Lung (tissue), 12 donors: ENCODE results near the gene ATP6V0D1. TPM values are rescaled to one million over a fixed set of nuclear protein-coding genes. Genes with fewer than 3 reads are reported as not detected.

ENCODE experiments used
- ATAC-seq: fragments of 200-7000 bp; cut with Tn5 transposase; one replicate; pipeline ENCODE4 v1.9.1; 2020; ENCODE audit warnings: moderate number of reproducible peaks; ENCODE audit not compliant: insufficient read depth, low FRiP score
- DNase-seq, 3 donors: peaks; one replicate each; pipeline ENCODE4 v3.0.0-alpha.2; 2013 to 2017
- H3K27ac ChIP-seq, 2 donors: one replicate each; pipeline ENCODE4 v1.5.1; 2013; ENCODE audit warnings: mild to moderate bottlenecking in 2 of 2, moderate library complexity in 2 of 2, control low read depth in 1 of 2, inconsistent platforms in 1 of 2, low read depth in 1 of 2, low read length in 1 of 2
- H3K27me3 ChIP-seq, 3 donors: one replicate each; pipeline ENCODE4 v1.5.1; 2013; ENCODE audit warnings: low read length in 2 of 3; ENCODE audit not compliant: control insufficient read depth in 3 of 3, insufficient read depth in 3 of 3
- H3K36me3 ChIP-seq, 4 donors: one replicate each; pipeline ENCODE4 v1.5.1; 2013; ENCODE audit warnings: low read length in 4 of 4, mild to moderate bottlenecking in 1 of 4, moderate library complexity in 1 of 4; ENCODE audit not compliant: control insufficient read depth in 4 of 4, insufficient read depth in 4 of 4
- H3K4me1 ChIP-seq, 5 donors: one replicate each; pipeline ENCODE4 v1.5.1; 2013; ENCODE audit warnings: low read length in 5 of 5, mild to moderate bottlenecking in 2 of 5, moderate library complexity in 1 of 5; ENCODE audit not compliant: control insufficient read depth in 5 of 5, insufficient read depth in 5 of 5
- H3K4me3 ChIP-seq: one replicate; pipeline ENCODE4 v1.5.1; 2013; ENCODE audit warnings: mild to moderate bottlenecking, control low read depth, moderate library complexity
- H3K9ac ChIP-seq, 2 donors: one replicate each; pipeline ENCODE4 v1.5.1; 2013; ENCODE audit warnings: low read length in 2 of 2, control low read depth in 1 of 2; ENCODE audit not compliant: insufficient read depth in 1 of 2
- H3K9me3 ChIP-seq, 4 donors: one replicate each; pipeline ENCODE4 v1.5.1; 2013; ENCODE audit warnings: low read length in 3 of 4, mild to moderate bottlenecking in 1 of 4, moderate library complexity in 1 of 4; ENCODE audit not compliant: control insufficient read depth in 4 of 4, insufficient read depth in 3 of 4
- CTCF ChIP-seq: IDR thresholded peaks from 2 replicates; pipeline ENCODE4 v1.5.1; 2012; ENCODE audit warnings: mild to moderate bottlenecking; ENCODE audit errors: control extremely low read depth, extremely low read depth
- WGBS, 2 donors: extraction: QIAGEN DNeasy Blood & Tissue Kit; methylation state at CpG; one replicate each; pipeline ENCODE4 v1.1.7; 2013; 5-methylcytosine and 5-hydroxymethylcytosine counted together
- polyA plus RNA-seq, 2 donors: library from polyadenylated mRNA; stranded (reverse); fragments of 200-250 nt; gene quantifications; one replicate each; pipeline ENCODE4 v1.2.1, GENCODE V29; 2013
- total RNA-seq, 2 donors: library from RNA; depleted of rRNA in 1 of 2; stranded (reverse); fragments of >200 nt in 1 of 2; gene quantifications; one replicate each; pipeline ENCODE4 v1.2.1, GENCODE V29; 2014 to 2021
- donor health status: control.
- donor health status: control.
- donor health status: Bipolar disorder and iron deficiency.
- donor health status: healthy.
- donor health status: DM: yes; HTN: yes; CAD: no.

ATP6V0D1 gene
- total and polyA plus RNA-seq, 4 donors, result 39.6 to 249 (median 136) TPM

- ATAC-seq (no peak), DNase-seq (no peak)
- 91 to 94% methylated on average over 9 of the region's 9 CpGs for WGBS, 2 donors
- Histone ChIP-seq H3K4me1 (peaks cover 0 to 17% (median 7%) of the 10 kb centered on the region in 5 donors), H3K9me3 (no peaks in the 10 kb centered on the region), H3K4me3 (no peak overlapping the region), H3K9ac (no peak overlapping the region), H3K36me3 (peaks cover 0 to 5% (median 0%) of the 10 kb centered on the region in 4 donors), H3K27ac (no peak overlapping the region), H3K27me3 (no peaks in the 10 kb centered on the region)
- no peak for TF ChIP-seq CTCF
Observed at GRCh38 chr16:67409631-67410030, 71.3 kb downstream of the ATP6V0D1 start.

- H3K4me1 ChIP-seq, result peaks cover 0 to 22% (median 14%) of the 10 kb centered on the region in 5 donors
- no peaks in the 10 kb centered on the region for H3K27me3 ChIP-seq
- H3K9ac ChIP-seq, result no peak overlapping the region
- WGBS, 2 donors, result 87 to 91% methylated on average over 6 of the region's 6 CpGs
- H3K9me3 ChIP-seq, result no peaks in the 10 kb centered on the region
- DNase-seq (no peak), ATAC-seq (no peak)
- TF ChIP-seq CTCF, result no peak
- peaks cover 0 to 2% (median 0%) of the 10 kb centered on the region in 4 donors for H3K36me3 ChIP-seq
- no peak overlapping the region for H3K4me3 ChIP-seq
- no peak overlapping the region for H3K27ac ChIP-seq
Observed at GRCh38 chr16:67407788-67408452, 73.0 kb downstream of the ATP6V0D1 start.

- H3K27me3 ChIP-seq, result no peaks in the 10 kb centered on the region
- peaks cover 0 to 2% (median 0%) of the 10 kb centered on the region in 4 donors for H3K36me3 ChIP-seq
- H3K9me3 ChIP-seq, result no peaks in the 10 kb centered on the region
- H3K27ac ChIP-seq, result peak overlapping the region; percentile 13 to 21
- H3K9ac ChIP-seq, result no peak overlapping the region
- ATAC-seq, result no peak
- no peak for DNase-seq
- WGBS, 2 donors, result 85 to 91% methylated on average over 7 of the region's 7 CpGs
- TF ChIP-seq CTCF, result no peak
- peaks cover 0 to 22% (median 14%) of the 10 kb centered on the region in 5 donors for H3K4me1 ChIP-seq
- H3K4me3 ChIP-seq, result no peak overlapping the region
Observed at GRCh38 chr16:67407176-67407787, 73.7 kb downstream of the ATP6V0D1 start.
